ENCODE results near the gene GLO1. TPM values are rescaled to one million over a fixed set of nuclear protein-coding genes. Genes with fewer than 3 reads are reported as not detected.

The GLO1 gene
- total and polyA plus RNA-seq, 9 of the 15 experiments (the other 6 are each of a cell fraction or from before 2014, with no cell fraction given), result 155 to 331 (median 203) TPM

DNA sequence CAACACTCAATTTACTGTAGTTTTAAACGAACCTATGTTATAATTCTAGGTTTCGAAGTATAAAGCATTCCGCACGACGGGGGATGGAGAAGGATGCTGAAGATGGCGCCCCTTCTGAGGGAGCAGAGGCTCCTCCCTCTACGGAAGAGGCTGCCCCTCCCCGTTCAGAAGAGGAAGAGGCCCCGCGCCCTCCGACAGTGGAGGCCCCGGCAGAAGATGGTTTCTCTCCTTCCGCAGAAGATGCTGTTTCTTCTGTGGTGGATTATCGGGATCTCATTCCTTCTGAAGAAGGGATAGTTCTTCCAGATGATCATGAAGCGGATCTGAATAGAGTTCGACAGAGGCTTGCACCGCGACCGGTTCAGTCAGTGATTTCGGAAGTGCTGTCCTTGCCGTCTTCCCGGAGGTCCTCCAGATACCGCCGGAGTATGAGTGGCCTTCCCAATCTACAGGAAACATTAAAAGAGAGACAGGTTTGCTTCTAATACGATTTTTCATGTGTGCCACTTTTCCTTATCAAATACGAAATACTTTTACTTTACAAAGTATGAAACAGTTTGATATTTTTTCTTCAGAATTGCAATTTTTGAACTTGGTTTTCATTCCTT, 19.9 kb upstream of the GLO1 start (continued):
- TF ChIP-seq, protein P1, sequence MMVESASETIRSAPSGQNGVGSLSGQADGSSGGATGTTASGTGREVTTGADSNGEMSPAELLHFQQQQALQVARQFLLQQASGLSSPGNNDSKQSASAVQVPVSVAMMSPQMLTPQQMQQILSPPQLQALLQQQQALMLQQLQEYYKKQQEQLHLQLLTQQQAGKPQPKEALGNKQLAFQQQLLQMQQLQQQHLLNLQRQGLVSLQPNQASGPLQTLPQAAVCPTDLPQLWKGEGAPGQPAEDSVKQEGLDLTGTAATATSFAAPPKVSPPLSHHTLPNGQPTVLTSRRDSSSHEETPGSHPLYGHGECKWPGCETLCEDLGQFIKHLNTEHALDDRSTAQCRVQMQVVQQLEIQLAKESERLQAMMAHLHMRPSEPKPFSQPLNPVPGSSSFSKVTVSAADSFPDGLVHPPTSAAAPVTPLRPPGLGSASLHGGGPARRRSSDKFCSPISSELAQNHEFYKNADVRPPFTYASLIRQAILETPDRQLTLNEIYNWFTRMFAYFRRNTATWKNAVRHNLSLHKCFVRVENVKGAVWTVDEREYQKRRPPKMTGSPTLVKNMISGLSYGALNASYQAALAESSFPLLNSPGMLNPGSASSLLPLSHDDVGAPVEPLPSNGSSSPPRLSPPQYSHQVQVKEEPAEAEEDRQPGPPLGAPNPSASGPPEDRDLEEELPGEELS (CRISPR knock-in tag; IDR thresholded peaks at IDR 0.05; ENCODE audit: borderline replicate concordance), result no peak
- TF ChIP-seq ZBTB1 (CRISPR knock-in tag; IDR thresholded peaks at IDR 0.05; ENCODE audit: borderline replicate concordance, low read depth) (no peak), HDAC2 (IDR thresholded peaks at IDR 0.05) (peak; percentile 80; the same call in 1 of the 2 replicates), RBM15 (IDR thresholded peaks at IDR 0.05; ENCODE audit: insufficient read depth, low read length) (no peak), ZNF316 (IDR thresholded peaks at IDR 0.05) (no peak), NCOA4 (IDR thresholded peaks at IDR 0.05; ENCODE audit: partially characterized antibody) (no peak), BCOR (IDR thresholded peaks at IDR 0.05) (no peak), NCOA2 (IDR thresholded peaks at IDR 0.05; ENCODE audit: partially characterized antibody in 2 of 2) (no peak), ZNF444 (CRISPR knock-in tag; IDR thresholded peaks at IDR 0.05) (no peak), CBX3 (IDR thresholded peaks at IDR 0.05; ENCODE audit: borderline replicate concordance in 1 of 2, low read length in 2 of 2) (no peak), ZNF436 (CRISPR knock-in tag; IDR thresholded peaks at IDR 0.05) (no peak), OTX1 (CRISPR knock-in tag; IDR thresholded peaks at IDR 0.05) (no peak), POLR3G (IDR thresholded peaks at IDR 0.05; ENCODE audit: extremely low read depth, insufficient read length, insufficient replicate concordance) (no peak), NCOA6 (IDR thresholded peaks at IDR 0.05) (no peak), MAFF (IDR thresholded peaks at IDR 0.05; ENCODE audit: low read length) (no peak), SREBF1 (IDR thresholded peaks at IDR 0.05; ENCODE audit: borderline replicate concordance, low read depth, low read length) (no peak), GABPA (tag; conservative IDR thresholded peaks at IDR 0.05; ENCODE audit: low read depth) (peak; percentile 69)
- TF ChIP-seq, protein P2, sequence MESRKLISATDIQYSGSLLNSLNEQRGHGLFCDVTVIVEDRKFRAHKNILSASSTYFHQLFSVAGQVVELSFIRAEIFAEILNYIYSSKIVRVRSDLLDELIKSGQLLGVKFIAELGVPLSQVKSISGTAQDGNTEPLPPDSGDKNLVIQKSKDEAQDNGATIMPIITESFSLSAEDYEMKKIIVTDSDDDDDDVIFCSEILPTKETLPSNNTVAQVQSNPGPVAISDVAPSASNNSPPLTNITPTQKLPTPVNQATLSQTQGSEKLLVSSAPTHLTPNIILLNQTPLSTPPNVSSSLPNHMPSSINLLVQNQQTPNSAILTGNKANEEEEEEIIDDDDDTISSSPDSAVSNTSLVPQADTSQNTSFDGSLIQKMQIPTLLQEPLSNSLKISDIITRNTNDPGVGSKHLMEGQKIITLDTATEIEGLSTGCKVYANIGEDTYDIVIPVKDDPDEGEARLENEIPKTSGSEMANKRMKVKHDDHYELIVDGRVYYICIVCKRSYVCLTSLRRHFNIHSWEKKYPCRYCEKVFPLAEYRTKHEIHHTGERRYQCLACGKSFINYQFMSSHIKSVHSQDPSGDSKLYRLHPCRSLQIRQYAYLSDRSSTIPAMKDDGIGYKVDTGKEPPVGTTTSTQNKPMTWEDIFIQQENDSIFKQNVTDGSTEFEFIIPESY (CRISPR knock-in tag; IDR thresholded peaks at IDR 0.05), result no peak
- TF ChIP-seq, protein P3, sequence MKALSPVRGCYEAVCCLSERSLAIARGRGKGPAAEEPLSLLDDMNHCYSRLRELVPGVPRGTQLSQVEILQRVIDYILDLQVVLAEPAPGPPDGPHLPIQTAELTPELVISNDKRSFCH (CRISPR knock-in tag; IDR thresholded peaks at IDR 0.05), result no peak
- TF ChIP-seq, protein P3 (tag; IDR thresholded peaks at IDR 0.05), result no peak
- TF ChIP-seq, protein P4, sequence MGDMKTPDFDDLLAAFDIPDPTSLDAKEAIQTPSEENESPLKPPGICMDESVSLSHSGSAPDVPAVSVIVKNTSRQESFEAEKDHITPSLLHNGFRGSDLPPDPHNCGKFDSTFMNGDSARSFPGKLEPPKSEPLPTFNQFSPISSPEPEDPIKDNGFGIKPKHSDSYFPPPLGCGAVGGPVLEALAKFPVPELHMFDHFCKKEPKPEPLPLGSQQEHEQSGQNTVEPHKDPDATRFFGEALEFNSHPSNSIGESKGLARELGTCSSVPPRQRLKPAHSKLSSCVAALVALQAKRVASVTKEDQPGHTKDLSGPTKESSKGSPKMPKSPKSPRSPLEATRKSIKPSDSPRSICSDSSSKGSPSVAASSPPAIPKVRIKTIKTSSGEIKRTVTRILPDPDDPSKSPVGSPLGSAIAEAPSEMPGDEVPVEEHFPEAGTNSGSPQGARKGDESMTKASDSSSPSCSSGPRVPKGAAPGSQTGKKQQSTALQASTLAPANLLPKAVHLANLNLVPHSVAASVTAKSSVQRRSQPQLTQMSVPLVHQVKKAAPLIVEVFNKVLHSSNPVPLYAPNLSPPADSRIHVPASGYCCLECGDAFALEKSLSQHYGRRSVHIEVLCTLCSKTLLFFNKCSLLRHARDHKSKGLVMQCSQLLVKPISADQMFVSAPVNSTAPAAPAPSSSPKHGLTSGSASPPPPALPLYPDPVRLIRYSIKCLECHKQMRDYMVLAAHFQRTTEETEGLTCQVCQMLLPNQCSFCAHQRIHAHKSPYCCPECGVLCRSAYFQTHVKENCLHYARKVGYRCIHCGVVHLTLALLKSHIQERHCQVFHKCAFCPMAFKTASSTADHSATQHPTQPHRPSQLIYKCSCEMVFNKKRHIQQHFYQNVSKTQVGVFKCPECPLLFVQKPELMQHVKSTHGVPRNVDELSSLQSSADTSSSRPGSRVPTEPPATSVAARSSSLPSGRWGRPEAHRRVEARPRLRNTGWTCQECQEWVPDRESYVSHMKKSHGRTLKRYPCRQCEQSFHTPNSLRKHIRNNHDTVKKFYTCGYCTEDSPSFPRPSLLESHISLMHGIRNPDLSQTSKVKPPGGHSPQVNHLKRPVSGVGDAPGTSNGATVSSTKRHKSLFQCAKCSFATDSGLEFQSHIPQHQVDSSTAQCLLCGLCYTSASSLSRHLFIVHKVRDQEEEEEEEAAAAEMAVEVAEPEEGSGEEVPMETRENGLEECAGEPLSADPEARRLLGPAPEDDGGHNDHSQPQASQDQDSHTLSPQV (IDR thresholded peaks at IDR 0.05), result no peak
